ENCODE data around the gene CEP85.

- no peak for TF ChIP-seq CTCF (IDR thresholded peaks at IDR 0.05 in 8 of 11, conservative IDR thresholded peaks at IDR 0.05 in 3 of 11)
- no peak for TF ChIP-seq POLR2A (IDR thresholded peaks at IDR 0.05)
- TF ChIP-seq POLR2AphosphoS5 (IDR thresholded peaks at IDR 0.05), result no peak
These were observed 31.4 kb downstream of the CEP85 start for GRCh38 chr1:26265405-26265804.

Measured in spleen (tissue), 7 donors.